Measurements from ENCODE around the gene KAT2A.

The KAT2A gene

GRCh38 chr17:42120770-42121769 lies at the start of gene KAT2A:
KAT2A (minus strand) TSS chr17:42121367; CDS start chr17:42121304, 63 bp downstream.
- no peaks in the 10 kb centered on the region for H3K27me3 ChIP-seq (replicated peaks; ENCODE audit: control insufficient read depth, insufficient read depth, low read length)
- no peak for TF ChIP-seq CTCF (IDR thresholded peaks at IDR 0.05; ENCODE audit: insufficient read depth, low read length, poor library complexity, severe bottlenecking)
- peak within 1 kb of the TSS; percentile 78 for H3K4me3 ChIP-seq (replicated peaks; ENCODE audit: low read depth, low read length)
- DNase-seq (ENCODE audit: extremely low read depth, insufficient read length), result peak; percentile 82
- H3K36me3 ChIP-seq (ENCODE audit: control insufficient read depth, insufficient read depth, low read length), result peaks cover 16% of the 10 kb centered on the region

- no peaks in the 10 kb centered on the region for H3K27me3 ChIP-seq (replicated peaks; ENCODE audit: control insufficient read depth, insufficient read depth, low read length)
- H3K36me3 ChIP-seq (ENCODE audit: control insufficient read depth, insufficient read depth, low read length), result no peaks in the 10 kb centered on the region
- TF ChIP-seq CTCF (IDR thresholded peaks at IDR 0.05; ENCODE audit: insufficient read depth, low read length, poor library complexity, severe bottlenecking), result no peak
- H3K4me3 ChIP-seq (replicated peaks; ENCODE audit: low read depth, low read length), result no peak overlapping the region
- no peak for DNase-seq (ENCODE audit: extremely low read depth, insufficient read length)
Observed at GRCh38 chr17:42169351-42169750, 48.2 kb upstream of the KAT2A start.

- no peak overlapping the region for H3K4me3 ChIP-seq (replicated peaks; ENCODE audit: low read depth, low read length)
- no peaks in the 10 kb centered on the region for H3K27me3 ChIP-seq (replicated peaks; ENCODE audit: control insufficient read depth, insufficient read depth, low read length)
- H3K36me3 ChIP-seq (ENCODE audit: control insufficient read depth, insufficient read depth, low read length), result no peaks in the 10 kb centered on the region
- DNase-seq (ENCODE audit: extremely low read depth, insufficient read length), result no peak
- no peak for TF ChIP-seq CTCF (IDR thresholded peaks at IDR 0.05; ENCODE audit: insufficient read depth, low read length, poor library complexity, severe bottlenecking)
Observed at GRCh38 chr17:42167807-42168206, 46.6 kb upstream of the KAT2A start.

- DNase-seq (ENCODE audit: extremely low read depth, insufficient read length), result no peak
- Histone ChIP-seq H3K27me3 (replicated peaks; ENCODE audit: control insufficient read depth, insufficient read depth, low read length) (no peaks in the 10 kb centered on the region), H3K36me3 (ENCODE audit: control insufficient read depth, insufficient read depth, low read length) (no peaks in the 10 kb centered on the region), H3K4me3 (replicated peaks; ENCODE audit: low read depth, low read length) (no peak overlapping the region)
- TF ChIP-seq CTCF (IDR thresholded peaks at IDR 0.05; ENCODE audit: insufficient read depth, low read length, poor library complexity, severe bottlenecking), result no peak
Observed at GRCh38 chr17:42166196-42166763, 45.1 kb upstream of the KAT2A start.

GRCh38 chr17:42165751-42166150 lies 44.6 kb upstream of the KAT2A start:
- Histone ChIP-seq H3K36me3 (ENCODE audit: control insufficient read depth, insufficient read depth, low read length) (no peaks in the 10 kb centered on the region), H3K4me3 (replicated peaks; ENCODE audit: low read depth, low read length) (no peak overlapping the region), H3K27me3 (replicated peaks; ENCODE audit: control insufficient read depth, insufficient read depth, low read length) (no peaks in the 10 kb centered on the region)
- no peak for DNase-seq (ENCODE audit: extremely low read depth, insufficient read length)
- TF ChIP-seq CTCF (IDR thresholded peaks at IDR 0.05; ENCODE audit: insufficient read depth, low read length, poor library complexity, severe bottlenecking), result no peak

Measured in GM06990 (cell line).